ENCODE results near the gene CADM2.

The CADM2 gene

DNA sequence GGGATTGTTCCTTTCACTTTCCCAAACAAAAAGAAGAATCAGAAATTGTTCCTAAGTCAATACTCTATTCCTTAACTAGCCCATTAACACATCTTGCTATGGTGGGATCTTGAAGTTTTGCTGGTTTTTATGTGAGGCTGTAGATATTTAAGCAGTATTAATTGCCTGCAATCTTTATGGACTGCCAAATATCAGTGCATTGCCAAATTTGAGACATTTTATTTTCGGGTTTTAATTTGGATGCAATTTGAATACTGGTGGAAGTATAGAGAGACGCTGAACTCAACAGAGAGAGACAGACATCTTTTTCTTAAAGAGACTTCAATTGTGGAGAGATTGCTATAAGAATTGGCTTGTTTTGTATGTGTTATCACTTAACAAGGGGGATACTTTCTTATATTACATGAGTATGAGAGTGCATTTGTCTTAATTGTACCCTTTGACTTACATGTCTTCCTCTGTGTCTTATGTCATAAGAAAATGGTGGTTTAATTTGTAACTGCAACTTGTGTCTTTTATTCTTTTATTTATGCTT, 10.0 kb downstream of the CADM2 start:
- H3K27ac Mint-ChIP-seq = no peak overlapping the region
- ATAC-seq (no peak), DNase-seq (ENCODE audit: low spot score in 2 of 2) (no peak)
- H3K4me3 Mint-ChIP-seq = no peak overlapping the region
- H3K4me1 Mint-ChIP-seq = no peaks in the 10 kb centered on the region
- H3K36me3 Mint-ChIP-seq = no peaks in the 10 kb centered on the region
- peaks cover 11% of the 10 kb centered on the region for H3K9me3 Mint-ChIP-seq

DNA sequence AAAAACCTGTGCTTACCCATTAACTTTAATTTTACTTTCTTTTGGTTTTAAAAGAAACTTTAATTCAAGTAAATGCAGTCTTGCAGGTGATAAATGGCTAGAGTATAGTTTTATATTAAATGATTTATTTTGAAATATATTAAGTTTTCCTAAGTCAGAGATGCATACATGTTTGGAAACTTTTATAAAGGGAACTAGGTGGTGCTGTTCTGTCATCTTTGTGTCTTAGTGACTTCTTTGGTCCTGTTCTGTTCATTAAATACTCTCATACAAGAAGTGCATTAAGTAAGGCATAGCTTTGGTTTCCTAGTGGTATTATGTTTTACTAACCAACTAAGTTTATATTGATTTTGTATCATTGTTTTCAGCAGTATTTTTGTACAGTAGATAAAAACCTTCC, 15.6 kb downstream of the CADM2 start:
- no peak for DNase-seq (ENCODE audit: low spot score in 2 of 2)
- no peak overlapping the region for H3K27ac Mint-ChIP-seq
- no peaks in the 10 kb centered on the region for H3K4me1 Mint-ChIP-seq
- H3K36me3 Mint-ChIP-seq = no peaks in the 10 kb centered on the region
- no peak overlapping the region for H3K4me3 Mint-ChIP-seq
- ATAC-seq = no peak
- peaks cover 5% of the 10 kb centered on the region for H3K9me3 Mint-ChIP-seq

DNA sequence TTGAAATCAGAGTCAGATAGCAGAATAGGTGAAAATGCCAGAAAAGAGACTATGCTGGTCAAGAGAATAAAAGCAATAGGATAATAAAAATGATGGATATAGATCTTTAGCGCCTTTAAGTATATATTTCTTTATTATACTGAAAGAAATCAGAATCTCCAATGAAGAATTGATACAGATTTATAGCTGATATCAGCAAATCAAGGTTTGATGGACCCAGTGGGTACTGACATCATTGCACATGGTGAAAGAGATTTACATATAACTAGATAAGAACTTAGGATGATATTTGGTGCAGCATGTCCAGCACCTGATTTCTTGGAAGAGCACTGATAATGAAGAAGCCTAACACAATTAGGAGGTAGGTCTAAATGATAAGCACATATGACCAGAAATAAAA, 18.2 kb downstream of the CADM2 start:
- Mint-ChIP-seq H3K9me3 (peaks cover 6% of the 10 kb centered on the region), H3K27ac (no peak overlapping the region), H3K4me3 (no peak overlapping the region), H3K36me3 (no peaks in the 10 kb centered on the region), H3K4me1 (no peaks in the 10 kb centered on the region)
- DNase-seq (ENCODE audit: low spot score in 2 of 2) = no peak
- no peak for ATAC-seq

DNA sequence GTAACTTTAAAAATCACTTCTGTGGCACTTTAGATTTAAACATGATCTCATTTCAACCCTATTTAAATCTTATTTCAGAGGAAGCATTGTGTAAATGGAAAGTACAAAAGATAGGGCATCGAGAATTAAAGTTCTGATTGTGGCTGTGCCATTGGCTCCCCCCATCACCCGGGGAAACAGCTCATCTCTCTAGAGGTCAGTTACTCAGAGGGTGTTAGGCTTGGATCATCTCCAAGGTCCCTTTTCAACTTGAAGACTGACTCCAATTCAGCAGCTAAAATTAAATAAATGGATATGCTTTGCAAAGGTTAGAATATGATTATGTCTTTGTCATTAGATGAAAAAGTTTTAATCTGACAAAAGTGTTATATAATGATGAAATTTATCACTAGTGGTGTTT, 20.1 kb downstream of the CADM2 start:
- no peaks in the 10 kb centered on the region for H3K4me1 Mint-ChIP-seq
- no peaks in the 10 kb centered on the region for H3K36me3 Mint-ChIP-seq
- H3K27ac Mint-ChIP-seq = no peak overlapping the region
- DNase-seq (ENCODE audit: low spot score in 2 of 2) (no peak), ATAC-seq (no peak)
- H3K9me3 Mint-ChIP-seq = peaks cover 6% of the 10 kb centered on the region
- H3K4me3 Mint-ChIP-seq = no peak overlapping the region

DNA sequence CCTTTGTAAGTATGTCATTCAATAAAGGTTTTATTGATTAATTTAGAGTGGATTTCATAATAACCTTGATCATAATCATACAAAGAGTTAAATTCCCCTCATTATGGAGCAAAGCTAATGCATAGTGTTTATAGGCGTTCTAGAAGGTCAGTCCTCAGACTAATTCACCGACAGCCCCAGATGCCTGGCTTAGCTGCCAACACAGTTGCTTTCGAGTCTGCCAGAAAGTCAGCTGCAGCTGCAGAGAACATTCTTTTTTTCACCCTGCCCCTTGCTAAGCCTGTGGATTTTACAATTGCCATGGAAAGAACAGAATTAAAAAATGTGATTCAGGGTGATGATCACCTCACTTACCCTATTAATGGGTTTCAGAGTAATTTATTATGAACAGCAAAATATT, 21.2 kb downstream of the CADM2 start:
- Mint-ChIP-seq H3K27ac (no peak overlapping the region), H3K4me1 (no peaks in the 10 kb centered on the region), H3K4me3 (no peak overlapping the region), H3K9me3 (peaks cover 10% of the 10 kb centered on the region), H3K36me3 (no peaks in the 10 kb centered on the region)
- no peak for DNase-seq (ENCODE audit: low spot score in 2 of 2)
- ATAC-seq = no peak

DNA sequence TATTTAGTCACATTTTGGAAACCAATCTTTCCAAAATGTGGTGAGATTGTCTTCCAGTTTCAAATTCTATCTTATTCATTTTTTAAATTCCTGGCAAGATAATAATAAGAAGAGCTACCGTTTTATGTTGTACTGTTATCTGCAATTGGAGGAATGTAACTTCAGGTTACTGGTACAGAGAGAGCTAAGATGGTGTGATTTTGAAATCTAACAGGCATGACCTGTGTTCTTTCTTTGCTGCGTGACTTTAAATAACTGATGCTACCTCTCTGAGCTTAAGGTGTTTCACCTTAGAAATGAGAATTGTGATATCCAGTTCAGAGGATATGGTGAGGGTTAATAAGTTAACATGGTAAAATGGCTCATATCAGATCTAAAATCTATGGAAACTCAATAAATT, 21.7 kb downstream of the CADM2 start:
- ATAC-seq (no peak), DNase-seq (ENCODE audit: low spot score in 2 of 2) (no peak)
- no peaks in the 10 kb centered on the region for H3K36me3 Mint-ChIP-seq
- H3K9me3 Mint-ChIP-seq = peaks cover 10% of the 10 kb centered on the region
- H3K4me1 Mint-ChIP-seq = no peaks in the 10 kb centered on the region
- H3K4me3 Mint-ChIP-seq = no peak overlapping the region
- no peak overlapping the region for H3K27ac Mint-ChIP-seq

DNA sequence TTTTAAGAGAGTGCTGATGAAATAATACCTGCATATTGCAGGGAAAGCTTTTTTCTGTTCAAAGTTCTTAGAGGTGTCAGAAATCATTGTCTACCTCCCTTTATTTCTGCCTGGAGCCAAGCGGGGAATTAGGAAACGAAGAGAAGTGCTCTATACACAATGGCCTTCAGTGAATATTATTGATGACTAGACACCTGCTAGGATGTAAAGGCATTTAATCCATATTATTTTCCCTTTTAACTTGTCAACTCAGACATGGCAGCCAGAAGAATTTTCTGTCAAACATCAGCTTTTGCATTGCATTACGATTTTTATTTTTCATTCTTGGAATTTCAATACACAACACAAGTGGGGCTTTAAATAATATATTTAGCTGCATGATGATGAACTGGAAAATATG, 24.7 kb downstream of the CADM2 start:
- Mint-ChIP-seq H3K4me3 (no peak overlapping the region), H3K27ac (no peak overlapping the region), H3K9me3 (peaks cover 18% of the 10 kb centered on the region), H3K36me3 (no peaks in the 10 kb centered on the region), H3K4me1 (no peaks in the 10 kb centered on the region)
- no peak for DNase-seq (ENCODE audit: low spot score in 2 of 2)
- ATAC-seq = no peak

DNA sequence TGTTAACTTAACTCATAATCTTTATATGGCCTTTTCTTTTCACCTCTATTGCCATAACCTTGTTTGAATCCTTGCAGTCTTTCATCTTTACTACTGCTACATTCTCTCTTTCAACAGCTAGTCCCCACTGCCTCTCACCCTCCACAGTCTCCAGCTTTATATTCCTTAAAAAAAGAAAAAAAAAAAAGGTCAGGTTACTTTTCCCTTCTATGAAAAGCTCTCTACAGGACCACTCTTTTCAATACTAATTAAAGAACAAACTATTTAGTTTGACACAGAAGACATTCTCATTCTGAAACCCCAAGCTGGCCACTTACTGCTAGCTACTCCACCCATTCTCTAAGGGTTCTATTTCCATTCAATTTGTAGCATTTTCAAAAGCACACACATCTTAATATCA, 25.6 kb downstream of the CADM2 start:
- ATAC-seq = no peak
- no peak overlapping the region for H3K27ac Mint-ChIP-seq
- H3K9me3 Mint-ChIP-seq = peaks cover 20% of the 10 kb centered on the region
- no peaks in the 10 kb centered on the region for H3K4me1 Mint-ChIP-seq
- no peak overlapping the region for H3K4me3 Mint-ChIP-seq
- no peaks in the 10 kb centered on the region for H3K36me3 Mint-ChIP-seq
- DNase-seq (ENCODE audit: low spot score in 2 of 2) = no peak

DNA sequence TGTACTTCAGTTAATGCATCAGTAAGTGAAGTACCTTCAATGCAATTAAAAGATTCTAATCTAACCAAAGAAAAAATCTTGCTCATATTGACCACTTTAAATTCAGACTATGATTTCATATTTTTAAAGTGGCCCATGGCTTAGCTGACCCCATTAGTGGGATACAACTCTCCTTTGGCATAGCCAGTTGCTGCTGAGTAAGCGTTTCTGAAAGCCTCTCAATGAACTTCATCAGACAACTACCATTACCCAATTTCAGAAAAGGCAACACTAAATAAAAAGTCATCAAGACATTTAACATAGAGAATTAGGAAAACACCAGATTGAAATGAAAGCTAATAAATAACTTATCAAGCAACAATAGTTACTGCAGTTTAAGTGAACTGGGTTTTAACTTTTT, 27.0 kb downstream of the CADM2 start:
- DNase-seq (ENCODE audit: low spot score in 2 of 2) (no peak), ATAC-seq (no peak)
- Mint-ChIP-seq H3K9me3 (peaks cover 16% of the 10 kb centered on the region), H3K27ac (no peak overlapping the region), H3K36me3 (no peaks in the 10 kb centered on the region), H3K4me1 (no peaks in the 10 kb centered on the region), H3K4me3 (no peak overlapping the region)

DNA sequence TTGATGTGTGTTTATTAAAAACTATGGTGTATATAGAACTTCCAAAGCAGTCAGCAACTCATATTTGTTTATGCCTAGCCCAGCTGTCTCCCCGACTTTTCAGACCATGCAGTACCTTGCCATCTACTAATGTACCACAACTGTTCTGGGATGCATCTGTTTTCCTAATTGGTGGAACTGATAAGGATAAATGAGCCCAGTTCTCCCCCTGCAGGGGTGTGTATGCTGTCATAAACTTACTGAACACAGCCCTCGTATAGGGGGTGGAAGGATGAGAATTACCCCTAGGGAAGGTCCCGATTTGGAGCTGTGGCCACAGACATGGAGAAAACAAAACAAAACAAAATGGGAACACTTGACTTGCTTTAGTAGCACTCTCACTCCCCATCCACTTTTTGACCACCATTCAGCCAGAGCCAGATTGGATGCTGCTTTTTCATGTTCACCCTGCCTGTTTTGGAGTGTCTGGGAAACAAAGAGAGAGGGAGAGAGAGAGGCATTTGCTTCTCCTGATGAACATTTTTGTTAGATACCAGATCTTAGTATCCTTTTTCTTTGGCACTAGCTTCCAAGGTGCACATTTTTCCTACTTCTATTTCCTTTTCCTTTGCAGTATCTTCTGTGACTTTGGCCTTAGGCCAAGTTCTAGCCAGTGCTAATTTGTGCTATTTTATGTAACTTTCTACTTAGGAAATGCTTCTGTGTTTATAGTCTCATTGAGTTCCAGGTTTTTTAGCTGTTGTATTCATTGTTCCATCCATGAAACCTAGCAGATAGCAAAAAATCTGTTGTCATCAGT, 29.1 kb downstream of the CADM2 start:
- H3K27ac Mint-ChIP-seq = no peak overlapping the region
- DNase-seq (ENCODE audit: low spot score in 2 of 2) (no peak), ATAC-seq (no peak)
- no peaks in the 10 kb centered on the region for H3K36me3 Mint-ChIP-seq
- no peaks in the 10 kb centered on the region for H3K4me1 Mint-ChIP-seq
- H3K9me3 Mint-ChIP-seq = peaks cover 20% of the 10 kb centered on the region
- no peak overlapping the region for H3K4me3 Mint-ChIP-seq

DNA sequence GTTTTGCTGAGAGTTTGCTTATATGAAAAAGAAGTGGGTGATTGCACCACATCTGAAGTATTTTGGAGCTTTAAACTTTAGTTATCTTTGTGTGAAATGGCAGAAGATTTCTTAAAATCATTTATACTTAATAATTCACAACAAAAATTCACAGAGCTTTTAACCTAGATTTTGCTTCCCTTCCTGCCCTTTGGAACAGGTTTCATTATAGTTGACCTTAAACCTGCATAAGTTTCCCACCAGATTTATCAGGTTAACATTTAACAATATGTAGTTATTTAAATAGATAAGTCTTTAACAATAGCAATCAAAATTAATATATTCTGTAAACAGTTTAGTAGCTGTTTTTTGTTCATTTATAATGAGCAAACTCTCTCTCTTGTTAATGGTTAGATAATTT, 30.3 kb downstream of the CADM2 start:
- ATAC-seq (no peak), DNase-seq (ENCODE audit: low spot score in 2 of 2) (no peak)
- Mint-ChIP-seq H3K9me3 (peaks cover 24% of the 10 kb centered on the region), H3K27ac (no peak overlapping the region), H3K36me3 (no peaks in the 10 kb centered on the region), H3K4me1 (no peaks in the 10 kb centered on the region), H3K4me3 (no peak overlapping the region)

DNA sequence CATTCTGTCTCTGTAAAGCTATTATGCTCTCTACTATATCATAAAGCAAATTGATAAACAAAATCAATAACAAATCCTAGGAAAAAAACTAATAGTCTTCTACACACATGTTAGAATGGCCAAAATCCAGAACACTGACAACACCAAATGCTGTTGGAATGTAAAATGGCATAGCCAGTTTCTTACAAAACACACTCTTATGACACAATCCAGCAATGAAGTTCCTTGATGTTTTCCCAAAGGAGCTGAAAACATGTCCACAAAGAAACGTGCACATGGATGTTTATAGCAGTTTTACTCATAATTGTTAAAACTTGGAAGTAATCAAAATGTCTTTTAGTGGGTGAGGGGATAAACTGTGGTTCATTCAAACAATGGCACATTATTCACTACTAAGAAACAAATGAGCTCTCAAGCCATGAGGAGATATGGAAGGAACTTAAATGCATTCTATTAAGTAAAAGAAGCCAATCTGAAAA, 32.7 kb downstream of the CADM2 start:
- no peak overlapping the region for H3K4me3 Mint-ChIP-seq
- H3K27ac Mint-ChIP-seq = no peak overlapping the region
- ATAC-seq (no peak), DNase-seq (ENCODE audit: low spot score in 2 of 2) (no peak)
- no peaks in the 10 kb centered on the region for H3K4me1 Mint-ChIP-seq
- peaks cover 20% of the 10 kb centered on the region for H3K9me3 Mint-ChIP-seq
- H3K36me3 Mint-ChIP-seq = no peaks in the 10 kb centered on the region

DNA sequence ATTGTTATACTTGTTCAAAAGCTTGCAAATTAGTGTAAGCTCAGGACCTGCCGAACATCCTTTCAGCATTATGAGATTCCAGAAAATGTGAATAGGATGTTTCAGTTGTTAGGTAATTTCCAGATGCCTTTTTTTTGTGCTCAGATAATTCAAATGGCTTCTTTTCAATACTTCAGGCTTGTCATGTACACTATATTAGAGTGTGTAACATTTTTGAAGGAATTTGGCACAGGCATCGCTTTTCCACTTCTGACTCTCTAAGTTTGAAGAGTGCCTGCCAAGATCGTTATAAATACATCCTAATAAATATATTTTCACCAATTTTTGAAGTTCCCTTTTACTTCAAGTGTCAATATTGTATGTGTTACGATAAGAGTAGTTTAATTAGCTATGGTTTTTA, 35.2 kb downstream of the CADM2 start:
- H3K4me1 Mint-ChIP-seq = no peaks in the 10 kb centered on the region
- H3K27ac Mint-ChIP-seq = no peak overlapping the region
- H3K9me3 Mint-ChIP-seq = peaks cover 11% of the 10 kb centered on the region
- no peak overlapping the region for H3K4me3 Mint-ChIP-seq
- ATAC-seq (no peak), DNase-seq (ENCODE audit: low spot score in 2 of 2) (no peak)
- no peaks in the 10 kb centered on the region for H3K36me3 Mint-ChIP-seq

DNA sequence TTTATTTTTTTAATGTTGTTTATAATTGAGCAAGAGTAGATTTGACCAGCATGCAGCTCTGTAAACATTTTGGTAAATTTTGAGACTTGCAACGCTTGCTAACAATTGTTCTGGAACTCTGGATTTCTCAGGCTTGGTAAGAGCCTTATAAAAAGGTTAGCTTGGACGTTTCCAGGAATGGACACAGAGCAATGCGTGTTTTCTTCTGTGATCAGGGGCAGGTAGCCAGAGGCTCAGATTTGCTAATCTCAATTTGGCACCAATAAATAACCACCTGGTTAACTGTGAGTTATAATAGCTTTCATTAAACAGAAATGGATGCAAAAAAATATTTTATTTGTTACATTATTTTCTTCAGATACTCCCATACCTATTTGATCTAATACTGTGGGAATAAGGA, 39.8 kb downstream of the CADM2 start:
- no peaks in the 10 kb centered on the region for H3K4me1 Mint-ChIP-seq
- H3K27ac Mint-ChIP-seq = no peak overlapping the region
- H3K36me3 Mint-ChIP-seq = no peaks in the 10 kb centered on the region
- H3K4me3 Mint-ChIP-seq = no peak overlapping the region
- DNase-seq (ENCODE audit: low spot score in 2 of 2) = no peak
- ATAC-seq = no peak
- H3K9me3 Mint-ChIP-seq = peaks cover 13% of the 10 kb centered on the region

DNA sequence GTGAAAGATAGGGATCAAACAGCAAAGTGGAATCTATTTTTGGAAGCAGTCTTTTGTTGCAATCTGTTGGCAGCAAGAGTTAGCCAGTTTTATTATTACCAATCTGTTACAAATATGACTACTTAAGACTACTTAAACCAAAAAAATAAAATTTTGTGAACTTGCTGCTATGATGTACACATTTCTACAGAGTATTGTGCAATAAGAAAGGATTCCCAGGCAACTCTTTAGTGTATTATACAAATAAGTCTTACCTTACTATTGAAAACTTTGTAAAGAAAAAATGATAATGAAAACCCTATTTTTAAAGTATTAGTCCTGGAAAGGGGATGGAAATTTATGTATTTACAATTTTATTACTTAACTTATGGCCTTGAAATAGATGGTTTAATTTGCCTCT, 44.7 kb downstream of the CADM2 start:
- DNase-seq (ENCODE audit: low spot score in 2 of 2) (no peak), ATAC-seq (no peak)
- no peak overlapping the region for H3K4me3 Mint-ChIP-seq

DNA sequence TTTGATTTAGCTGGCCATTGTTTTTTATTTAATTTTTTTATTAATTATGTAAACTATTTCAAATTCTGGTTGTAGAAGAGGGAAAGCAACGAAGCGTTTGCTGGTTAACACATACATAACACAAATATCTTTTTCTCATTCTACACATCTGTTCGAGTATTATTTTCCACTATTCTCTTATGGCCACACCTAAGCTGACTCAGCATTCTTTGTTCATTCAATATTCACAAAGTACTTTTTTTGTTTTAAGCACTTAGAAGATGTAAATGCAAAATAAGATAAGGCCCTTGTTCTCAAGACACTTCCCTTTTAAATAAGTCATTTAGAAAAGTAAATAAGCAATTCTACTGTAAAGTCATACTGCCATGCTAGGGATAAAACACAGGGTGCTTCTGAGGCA, 45.4 kb downstream of the CADM2 start:
- Mint-ChIP-seq H3K27ac (no peak overlapping the region), H3K4me1 (no peaks in the 10 kb centered on the region), H3K9me3 (peaks cover 26% of the 10 kb centered on the region), H3K4me3 (no peak overlapping the region), H3K36me3 (no peaks in the 10 kb centered on the region)
- DNase-seq (ENCODE audit: low spot score in 2 of 2) (no peak), ATAC-seq (no peak)

More for the DNA sequence above, 44.7 kb downstream of the CADM2 start:
- Mint-ChIP-seq H3K27ac (no peak overlapping the region), H3K36me3 (no peaks in the 10 kb centered on the region), H3K4me1 (no peaks in the 10 kb centered on the region), H3K9me3 (peaks cover 22% of the 10 kb centered on the region)

Measured in stimulated activated effector memory CD8-positive, alpha-beta T cell treated with anti-CD3 and anti-CD28 coated beads, Interleukin-12 subunit alpha, Interleukin-12 subunit beta, amount 100 ng/mL, for 72 hours (primary cell).